ENCODE measurements around the gene RC3H1. TPM values are rescaled to one million over a fixed set of nuclear protein-coding genes. Genes with fewer than 3 reads are reported as not detected.

Gene RC3H1
- total RNA-seq, 1 donor from 2014 or later = 41.1 TPM

DNA sequence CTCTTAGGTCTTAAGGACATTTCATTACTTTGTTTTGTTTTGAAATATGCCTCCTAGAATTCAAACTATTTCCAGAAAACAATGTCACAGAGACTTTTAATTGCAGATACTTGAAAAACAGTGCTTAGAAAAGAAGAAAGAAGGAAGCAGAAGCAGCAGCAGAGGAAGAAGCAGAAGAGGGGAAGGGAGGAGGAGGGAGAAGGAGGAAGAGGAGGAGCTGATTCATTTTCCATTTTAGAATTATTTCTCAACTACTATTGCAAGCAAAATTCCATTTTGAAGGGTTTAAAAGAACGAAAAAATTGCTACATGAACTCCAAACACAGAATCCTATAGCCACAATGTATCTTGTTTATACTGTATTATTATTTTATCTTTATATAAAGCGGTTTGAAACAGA, 13.9 kb downstream of the RC3H1 start:
- peaks cover 29% of the 10 kb centered on the region for H3K4me1 ChIP-seq
- H3K36me3 ChIP-seq = no peaks in the 10 kb centered on the region
- no peaks in the 10 kb centered on the region for H3K9me3 ChIP-seq
- intact Hi-C loops (cut with DNase I) = no loop called here
- ATAC-seq (peak in 1 of 2 donors; percentile 47), DNase-seq (no peak)
- H3K27me3 ChIP-seq (ENCODE audit: low read depth) = no peaks in the 10 kb centered on the region
- no peak overlapping the region for H3K4me3 ChIP-seq
- TF ChIP-seq CTCF (IDR thresholded peaks at IDR 0.05) = no peak
- no peak overlapping the region for H3K27ac ChIP-seq

DNA sequence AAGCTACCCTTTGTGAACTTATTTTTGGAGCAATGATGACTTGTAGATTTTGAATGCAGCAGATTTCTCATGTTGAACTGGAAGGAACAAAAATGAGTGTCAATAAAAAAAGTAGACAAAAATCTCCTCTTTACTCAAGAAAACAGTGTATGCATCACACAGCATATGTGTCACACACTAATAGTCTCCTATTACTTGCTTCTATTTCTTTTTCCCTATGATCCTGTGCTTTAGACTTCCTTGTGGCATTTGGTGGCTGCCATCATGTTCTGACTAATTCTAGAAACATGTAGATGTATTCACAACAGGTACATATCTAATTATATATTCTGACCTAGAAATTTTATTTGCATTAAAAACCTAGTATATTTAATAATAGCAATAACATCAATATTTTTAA, 14.3 kb downstream of the RC3H1 start:
- H3K27me3 ChIP-seq (ENCODE audit: low read depth) = no peaks in the 10 kb centered on the region
- intact Hi-C loops (cut with DNase I) = no loop called here
- H3K4me3 ChIP-seq = no peak overlapping the region
- H3K27ac ChIP-seq = no peak overlapping the region
- no peak for ATAC-seq
- no peak for TF ChIP-seq CTCF (IDR thresholded peaks at IDR 0.05)
- no peaks in the 10 kb centered on the region for H3K36me3 ChIP-seq
- no peak for DNase-seq
- H3K4me1 ChIP-seq = peaks cover 29% of the 10 kb centered on the region
- H3K9me3 ChIP-seq = no peaks in the 10 kb centered on the region

GRCh38 chr1:174005032-174005431, 17.1 kb downstream of the RC3H1 start:
- no peak for TF ChIP-seq CTCF (IDR thresholded peaks at IDR 0.05)
- no peak for ATAC-seq
- Histone ChIP-seq H3K27ac (no peak overlapping the region), H3K36me3 (no peaks in the 10 kb centered on the region), H3K4me3 (no peak overlapping the region), H3K27me3 (ENCODE audit: low read depth) (no peaks in the 10 kb centered on the region), H3K4me1 (peaks cover 37% of the 10 kb centered on the region), H3K9me3 (no peaks in the 10 kb centered on the region)
- intact Hi-C loops (cut with DNase I) = no loop called here
- DNase-seq = no peak

- Histone ChIP-seq H3K27ac (no peak overlapping the region), H3K9me3 (no peaks in the 10 kb centered on the region), H3K27me3 (ENCODE audit: low read depth) (no peaks in the 10 kb centered on the region), H3K36me3 (no peaks in the 10 kb centered on the region), H3K4me3 (no peak overlapping the region), H3K4me1 (peaks cover 36% of the 10 kb centered on the region)
- intact Hi-C loops (cut with DNase I) = no loop called here
- TF ChIP-seq CTCF (IDR thresholded peaks at IDR 0.05) = no peak
- DNase-seq = no peak
- ATAC-seq = no peak
Measured at GRCh38 chr1:174003867-174004266, 18.3 kb downstream of the RC3H1 start.

GRCh38 chr1:174001573-174001972, 20.6 kb downstream of the RC3H1 start:
- TF ChIP-seq CTCF (IDR thresholded peaks at IDR 0.05) = no peak
- no peak for ATAC-seq
- intact Hi-C loops (cut with DNase I) = no loop called here

GRCh38 chr1:174000371-174000770, 21.8 kb downstream of the RC3H1 start:
- DNase-seq (no peak), ATAC-seq (no peak)
- H3K27ac ChIP-seq = no peak overlapping the region
- no peak overlapping the region for H3K4me3 ChIP-seq
- intact Hi-C loops (cut with DNase I) = no loop called here
- no peaks in the 10 kb centered on the region for H3K9me3 ChIP-seq
- peaks cover 6% of the 10 kb centered on the region for H3K36me3 ChIP-seq
- peaks cover 41% of the 10 kb centered on the region for H3K4me1 ChIP-seq
- no peak for TF ChIP-seq CTCF (IDR thresholded peaks at IDR 0.05)
- H3K27me3 ChIP-seq (ENCODE audit: low read depth) = no peaks in the 10 kb centered on the region

More at GRCh38 chr1:174001573-174001972, 20.6 kb downstream of the RC3H1 start:
- H3K36me3 ChIP-seq = no peaks in the 10 kb centered on the region
- no peak overlapping the region for H3K27ac ChIP-seq
- DNase-seq = no peak
- peaks cover 41% of the 10 kb centered on the region for H3K4me1 ChIP-seq
- H3K9me3 ChIP-seq = no peaks in the 10 kb centered on the region
- no peak overlapping the region for H3K4me3 ChIP-seq
- no peaks in the 10 kb centered on the region for H3K27me3 ChIP-seq (ENCODE audit: low read depth)
